HUES48 (cell line): ENCODE results near the gene APMAP.

ENCODE experiments used
- H3K27ac ChIP-seq: one replicate; pipeline ENCODE4 v1.7.0; 2013; ENCODE audit warnings: low read depth, low read length, inconsistent platforms
- H3K27me3 ChIP-seq: 2 replicates; pipeline ENCODE4 v1.6.1; 2013; ENCODE audit warnings: mild to moderate bottlenecking, low read length; ENCODE audit not compliant: control insufficient read depth, insufficient read depth
- H3K36me3 ChIP-seq: 2 replicates; pipeline ENCODE4 v1.6.1; 2013; ENCODE audit warnings: low read length; ENCODE audit not compliant: control insufficient read depth, insufficient read depth
- H3K4me1 ChIP-seq: 2 replicates; pipeline ENCODE4 v1.6.1; 2013; ENCODE audit warnings: mild to moderate bottlenecking, low read length; ENCODE audit not compliant: control insufficient read depth, insufficient read depth
- H3K4me3 ChIP-seq: 2 replicates; pipeline ENCODE4 v1.5.1; 2013; ENCODE audit warnings: mild to moderate bottlenecking, low read depth, low read length
- H3K9ac ChIP-seq: 2 replicates; pipeline ENCODE4 v1.6.1; 2013; ENCODE audit warnings: mild to moderate bottlenecking, low read depth, low read length, moderate library complexity
- H3K9me3 ChIP-seq: 2 replicates; pipeline ENCODE4 v1.6.1; 2013; ENCODE audit warnings: low read length; ENCODE audit not compliant: control insufficient read depth, insufficient read depth

Gene APMAP

GRCh38 chr20:24985802-24986201, 6.7 kb downstream of the APMAP start:
- Histone ChIP-seq H3K4me1 (no peaks in the 10 kb centered on the region), H3K36me3 (peaks cover 30% of the 10 kb centered on the region; the same call in 1 of the 2 replicates), H3K9me3 (no peaks in the 10 kb centered on the region), H3K9ac (no peak overlapping the region), H3K27ac (no peak overlapping the region), H3K27me3 (no peaks in the 10 kb centered on the region), H3K4me3 (no peak overlapping the region)

- Histone ChIP-seq H3K4me1 (no peaks in the 10 kb centered on the region), H3K36me3 (peaks cover 37% of the 10 kb centered on the region), H3K27ac (no peak overlapping the region), H3K9me3 (no peaks in the 10 kb centered on the region), H3K9ac (no peak overlapping the region), H3K4me3 (no peak overlapping the region), H3K27me3 (no peaks in the 10 kb centered on the region)
These were observed 7.5 kb downstream of the APMAP start for GRCh38 chr20:24984961-24985640.

- Histone ChIP-seq H3K9me3 (no peaks in the 10 kb centered on the region), H3K27me3 (no peaks in the 10 kb centered on the region), H3K4me1 (no peaks in the 10 kb centered on the region), H3K27ac (no peak overlapping the region), H3K4me3 (no peak overlapping the region), H3K36me3 (peaks cover 33% of the 10 kb centered on the region), H3K9ac (no peak overlapping the region)
These were observed 8.7 kb downstream of the APMAP start for GRCh38 chr20:24983896-24984295.

GRCh38 chr20:24981790-24982189, 10.8 kb downstream of the APMAP start:
- Histone ChIP-seq H3K9me3 (0 out of 2 replicates have a peak, but pooled peaks cover 2% of the 10 kb centered on the region), H3K4me1 (no peaks in the 10 kb centered on the region), H3K9ac (no peak overlapping the region), H3K27ac (no peak overlapping the region), H3K4me3 (no peak overlapping the region), H3K27me3 (no peaks in the 10 kb centered on the region), H3K36me3 (peaks cover 42% of the 10 kb centered on the region)

- peaks cover 47% of the 10 kb centered on the region for H3K36me3 ChIP-seq
These were observed 11.3 kb downstream of the APMAP start for GRCh38 chr20:24981282-24981681.

GRCh38 chr20:24980291-24981053, 12.1 kb downstream of the APMAP start:
- no peaks in the 10 kb centered on the region for H3K27me3 ChIP-seq
- H3K4me3 ChIP-seq: no peak overlapping the region
- 0 out of 2 replicates have a peak, but pooled peaks cover 6% of the 10 kb centered on the region for H3K9me3 ChIP-seq
- peaks cover 48% of the 10 kb centered on the region for H3K36me3 ChIP-seq
- no peak overlapping the region for H3K27ac ChIP-seq
- H3K9ac ChIP-seq: no peak overlapping the region
- no peaks in the 10 kb centered on the region for H3K4me1 ChIP-seq

More at GRCh38 chr20:24981282-24981681, 11.3 kb downstream of the APMAP start:
- Histone ChIP-seq H3K4me1 (no peaks in the 10 kb centered on the region), H3K4me3 (no peak overlapping the region), H3K27me3 (no peaks in the 10 kb centered on the region), H3K9ac (no peak overlapping the region), H3K27ac (no peak overlapping the region), H3K9me3 (0 out of 2 replicates have a peak, but pooled peaks cover 5% of the 10 kb centered on the region)

- no peak overlapping the region for H3K27ac ChIP-seq
- no peak overlapping the region for H3K9ac ChIP-seq
- no peak overlapping the region for H3K4me3 ChIP-seq
- H3K36me3 ChIP-seq: peaks cover 48% of the 10 kb centered on the region
- H3K27me3 ChIP-seq: no peaks in the 10 kb centered on the region
- H3K9me3 ChIP-seq: 0 out of 2 replicates have a peak, but pooled peaks cover 6% of the 10 kb centered on the region
- no peaks in the 10 kb centered on the region for H3K4me1 ChIP-seq
These were observed 13.3 kb downstream of the APMAP start for GRCh38 chr20:24979036-24979960.

- Histone ChIP-seq H3K36me3 (peaks cover 51% of the 10 kb centered on the region), H3K27ac (no peak overlapping the region), H3K4me3 (no peak overlapping the region), H3K4me1 (no peaks in the 10 kb centered on the region), H3K9ac (no peak overlapping the region), H3K9me3 (0 out of 2 replicates have a peak, but pooled peaks cover 6% of the 10 kb centered on the region), H3K27me3 (no peaks in the 10 kb centered on the region)
These were observed 14.0 kb downstream of the APMAP start for GRCh38 chr20:24978513-24978912.

- H3K27me3 ChIP-seq: no peaks in the 10 kb centered on the region
- H3K36me3 ChIP-seq: peaks cover 51% of the 10 kb centered on the region
- 0 out of 2 replicates have a peak, but pooled peaks cover 6% of the 10 kb centered on the region for H3K9me3 ChIP-seq
- H3K4me3 ChIP-seq: no peak overlapping the region
- H3K27ac ChIP-seq: no peak overlapping the region
- H3K9ac ChIP-seq: no peak overlapping the region
- H3K4me1 ChIP-seq: no peaks in the 10 kb centered on the region
These were observed 14.8 kb downstream of the APMAP start for GRCh38 chr20:24977797-24978196.

GRCh38 chr20:24977336-24977735, 15.2 kb downstream of the APMAP start:
- Histone ChIP-seq H3K4me3 (no peak overlapping the region), H3K4me1 (no peaks in the 10 kb centered on the region), H3K9me3 (0 out of 2 replicates have a peak, but pooled peaks cover 6% of the 10 kb centered on the region), H3K27ac (no peak overlapping the region), H3K9ac (no peak overlapping the region), H3K36me3 (peaks cover 54% of the 10 kb centered on the region), H3K27me3 (no peaks in the 10 kb centered on the region)
